ENCODE measurements around the gene SH3RF3.

SH3RF3 gene

DNA sequence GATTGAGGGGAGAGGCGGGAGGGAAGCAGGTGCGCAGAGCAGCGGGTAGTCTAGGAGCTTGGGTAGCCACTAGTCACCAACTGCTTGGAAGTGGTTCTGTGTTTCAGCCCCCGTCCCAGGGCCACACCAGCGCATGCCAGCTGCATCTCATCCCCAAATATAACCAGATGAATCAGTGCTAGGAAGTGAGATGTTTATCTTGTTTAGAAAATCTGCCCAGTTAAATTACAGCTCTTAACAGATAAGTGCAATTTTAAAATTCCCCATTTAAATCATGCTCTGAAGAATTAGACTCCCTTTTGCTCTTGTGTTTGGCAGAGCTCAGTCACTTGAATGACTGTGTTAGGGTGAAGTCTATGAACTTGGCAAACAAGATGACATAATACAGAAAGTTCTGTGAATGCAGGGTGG, 291.0 kb downstream of the SH3RF3 start:
- no peak for DNase-seq (ENCODE audit: low read depth)

DNA sequence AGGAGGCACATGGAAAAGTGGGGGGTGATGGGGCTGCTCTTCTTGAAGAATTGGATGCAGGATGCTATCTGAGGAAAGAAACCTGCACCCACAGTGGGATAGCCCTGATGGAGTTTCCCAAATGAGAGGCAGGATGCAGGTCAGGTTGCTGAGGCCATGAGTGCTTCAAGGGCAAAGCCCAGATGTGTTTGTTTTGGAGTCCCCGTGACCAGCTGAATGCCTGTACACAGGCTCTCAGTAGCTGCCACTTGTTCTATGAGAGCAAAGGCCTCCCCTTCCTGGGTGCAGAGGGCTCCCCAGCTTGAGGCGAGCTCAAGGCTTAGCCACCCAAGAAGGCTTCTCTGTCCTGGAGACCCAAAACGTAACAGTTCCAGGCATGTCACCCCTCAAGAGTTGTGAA, 292.1 kb downstream of the SH3RF3 start:
- DNase-seq (ENCODE audit: low read depth), result no peak

DNA sequence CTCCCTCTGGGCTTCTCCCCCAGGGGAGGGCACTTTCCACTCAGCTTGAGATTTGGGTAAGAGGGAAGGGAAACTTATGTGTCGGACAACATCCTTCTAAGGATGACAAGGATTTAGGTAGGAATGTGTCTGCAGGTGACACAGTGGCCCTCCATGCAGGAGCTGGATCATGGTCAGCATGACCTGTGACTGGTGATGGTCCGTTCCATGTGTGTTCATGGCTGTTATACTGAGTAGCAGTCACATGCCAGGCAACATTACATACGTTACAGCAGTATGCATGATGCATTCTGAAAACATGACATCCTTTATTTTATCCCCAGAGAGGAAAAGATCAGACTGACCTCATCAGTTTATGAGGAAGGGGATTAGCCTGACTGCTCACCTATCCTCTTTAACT, 292.6 kb downstream of the SH3RF3 start:
- DNase-seq (ENCODE audit: low read depth), result no peak

DNA sequence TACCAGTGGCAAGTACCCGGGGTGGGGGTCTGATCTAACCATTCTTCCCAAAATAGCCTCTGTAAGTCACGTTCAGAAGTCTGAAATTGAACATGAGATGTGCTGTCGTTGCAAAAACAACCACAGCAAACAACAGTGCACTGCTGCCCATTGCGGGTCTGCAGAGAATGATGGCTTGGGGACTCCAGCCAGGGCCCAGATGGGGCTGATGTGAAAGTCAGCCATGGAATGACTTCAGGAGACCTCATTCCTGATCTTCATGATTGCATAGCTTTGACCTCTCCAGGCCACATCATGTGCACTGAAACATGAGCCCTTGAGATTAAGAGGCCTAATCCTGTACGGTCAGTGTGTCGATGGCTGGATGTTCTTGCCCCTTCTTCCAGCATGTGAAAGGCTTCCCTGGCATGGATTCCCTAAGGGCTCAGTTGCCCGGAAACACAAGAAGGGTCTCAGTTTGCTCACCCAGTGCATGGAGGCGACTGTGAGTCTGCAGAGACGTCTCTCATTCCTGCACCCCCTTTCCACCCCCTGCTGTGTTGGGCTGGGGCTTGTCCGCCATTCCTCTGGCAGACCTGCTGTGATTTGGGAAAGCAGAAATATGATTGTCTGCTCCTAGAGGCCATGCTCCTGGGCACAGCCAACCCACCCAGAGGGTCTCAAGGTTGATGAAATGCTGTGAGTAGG, 293.2 kb downstream of the SH3RF3 start:
- no peak for DNase-seq (ENCODE audit: low read depth)

DNA sequence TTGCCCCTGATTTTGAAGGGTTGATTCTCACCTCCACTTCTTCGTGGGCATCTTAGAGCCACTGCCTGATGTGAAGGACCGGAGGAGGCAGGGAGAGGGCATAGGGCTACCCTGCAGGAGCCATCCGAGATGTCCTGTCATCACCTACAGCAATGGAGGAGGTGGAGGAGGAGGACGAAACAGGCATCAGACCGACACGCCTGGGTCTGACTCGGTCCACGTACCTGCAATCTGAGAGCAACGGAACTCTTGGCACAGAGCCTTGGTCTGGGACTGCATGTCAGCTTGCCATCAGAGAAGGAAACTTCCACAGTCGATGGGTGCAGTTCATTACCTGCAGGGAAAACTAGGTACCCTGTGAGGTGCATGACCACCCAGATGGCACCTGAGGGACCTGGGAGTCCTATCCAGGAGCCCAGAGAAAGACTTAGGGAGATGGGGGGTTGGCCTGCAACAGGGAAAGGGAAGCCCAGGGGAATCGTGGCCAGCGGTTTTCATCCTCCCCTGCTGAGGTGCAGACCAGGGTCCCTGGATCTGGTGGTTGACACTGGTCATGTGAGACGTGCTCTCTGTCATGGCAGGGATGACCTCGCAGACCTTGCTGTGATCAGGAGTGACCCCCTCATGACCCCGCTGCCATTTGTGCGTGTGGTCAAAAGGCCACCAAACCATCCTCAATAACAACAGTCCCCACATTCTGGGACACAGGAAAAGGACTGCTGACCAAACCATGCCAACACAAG, 293.9 kb downstream of the SH3RF3 start:
- no peak for DNase-seq (ENCODE audit: low read depth)

DNA sequence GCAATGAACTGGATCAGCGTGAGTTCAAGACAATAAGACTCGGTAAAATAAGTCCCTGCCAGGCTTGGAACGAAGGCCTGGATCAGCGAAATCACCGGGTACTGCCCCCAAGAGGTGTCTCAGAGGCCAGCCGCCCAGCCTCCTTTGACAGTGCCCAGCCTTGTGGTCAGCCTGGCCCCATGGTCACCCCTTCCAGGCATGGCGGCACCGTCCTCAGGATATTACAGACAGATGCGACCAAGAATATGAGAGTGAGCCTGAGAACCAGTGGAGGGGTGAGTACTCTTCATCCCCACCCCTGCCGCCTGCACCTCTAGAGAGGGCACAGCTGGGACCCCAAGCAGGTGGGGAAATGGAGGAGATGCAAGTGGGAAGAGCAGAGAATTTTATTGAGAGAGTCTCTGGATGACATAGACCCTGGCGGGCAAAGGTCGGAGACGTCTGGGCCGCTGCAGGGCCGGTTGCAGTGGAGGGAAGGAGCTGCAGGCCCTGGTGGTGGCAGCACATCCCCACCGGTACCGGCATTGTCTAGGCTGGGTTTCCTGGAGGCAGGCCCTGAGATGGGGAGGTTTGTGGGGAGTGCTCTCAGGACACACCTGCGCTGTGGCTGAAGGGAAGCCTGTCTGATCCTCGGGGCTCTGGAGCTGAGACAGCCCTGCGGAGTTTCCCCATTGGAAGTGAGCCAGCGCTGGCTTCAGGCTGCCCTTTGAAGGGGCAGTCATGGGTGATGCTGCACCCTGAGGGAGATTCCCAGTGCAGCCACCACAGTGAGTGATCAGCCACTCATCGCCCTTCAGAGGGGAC, 294.8 kb downstream of the SH3RF3 start:
- DNase-seq (ENCODE audit: low read depth), result no peak

DNA sequence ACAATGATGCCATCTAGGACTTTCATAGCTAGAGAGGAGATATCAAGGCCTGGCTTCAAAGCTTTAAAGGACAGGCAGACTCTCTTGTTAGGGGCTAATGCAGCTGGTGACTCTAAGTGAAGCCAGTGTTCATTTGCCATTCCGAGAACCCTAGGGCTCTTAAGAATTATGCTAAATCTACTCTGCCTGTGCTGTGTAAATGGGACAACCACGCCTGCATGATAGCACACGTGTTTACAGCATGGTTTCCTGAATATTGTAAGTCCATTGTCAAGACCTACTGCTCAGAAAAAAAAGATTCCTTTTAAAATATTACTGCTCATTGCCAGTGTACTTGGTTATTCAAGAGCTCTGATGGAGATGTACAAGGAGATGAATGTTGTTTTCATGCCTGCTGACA, 296.4 kb downstream of the SH3RF3 start:
- no peak for DNase-seq (ENCODE audit: low read depth)

DNA sequence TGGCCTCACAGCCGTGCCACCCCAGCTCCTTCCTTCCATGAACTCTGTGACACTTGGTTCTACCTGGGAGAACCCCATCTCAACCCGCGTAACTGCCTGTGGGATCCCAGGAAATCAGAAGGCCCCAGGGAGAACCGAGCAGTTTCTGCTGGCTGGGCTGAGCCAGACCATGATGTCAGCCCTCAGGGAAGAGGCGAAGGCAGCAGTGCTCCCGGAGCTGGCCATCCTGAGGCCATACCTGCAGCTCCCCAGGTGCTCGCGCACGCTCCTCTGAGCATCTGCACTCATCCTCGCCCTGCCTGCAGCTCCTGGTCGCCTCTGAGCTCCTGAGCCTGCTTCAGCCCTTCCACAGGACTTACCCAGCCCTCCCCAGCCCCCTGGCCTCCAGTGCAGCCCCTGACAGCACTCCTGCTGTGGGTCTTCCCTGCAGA, 298.7 kb downstream of the SH3RF3 start:
- DNase-seq (ENCODE audit: low read depth), result no peak

DNA sequence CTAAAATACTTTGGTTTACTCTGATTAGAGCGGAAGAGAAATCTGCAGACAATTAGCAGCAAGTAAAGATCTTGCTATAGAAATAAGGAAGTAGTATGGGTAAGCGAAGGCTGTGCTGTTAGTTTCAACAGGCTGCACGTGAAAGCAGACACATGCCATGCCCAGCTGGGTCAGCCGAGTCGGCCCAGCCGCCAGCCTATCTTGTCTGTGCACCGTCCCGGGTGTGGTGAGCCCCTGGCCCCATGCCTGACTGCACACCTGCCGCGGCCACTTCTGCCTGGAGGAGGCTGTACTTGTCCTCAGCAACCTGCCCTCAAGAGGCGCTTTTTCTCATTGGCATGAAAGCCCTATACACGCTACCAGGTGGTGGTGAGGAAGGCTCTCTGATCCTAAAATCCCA, 299.3 kb downstream of the SH3RF3 start:
- DNase-seq (ENCODE audit: low read depth), result no peak

DNA sequence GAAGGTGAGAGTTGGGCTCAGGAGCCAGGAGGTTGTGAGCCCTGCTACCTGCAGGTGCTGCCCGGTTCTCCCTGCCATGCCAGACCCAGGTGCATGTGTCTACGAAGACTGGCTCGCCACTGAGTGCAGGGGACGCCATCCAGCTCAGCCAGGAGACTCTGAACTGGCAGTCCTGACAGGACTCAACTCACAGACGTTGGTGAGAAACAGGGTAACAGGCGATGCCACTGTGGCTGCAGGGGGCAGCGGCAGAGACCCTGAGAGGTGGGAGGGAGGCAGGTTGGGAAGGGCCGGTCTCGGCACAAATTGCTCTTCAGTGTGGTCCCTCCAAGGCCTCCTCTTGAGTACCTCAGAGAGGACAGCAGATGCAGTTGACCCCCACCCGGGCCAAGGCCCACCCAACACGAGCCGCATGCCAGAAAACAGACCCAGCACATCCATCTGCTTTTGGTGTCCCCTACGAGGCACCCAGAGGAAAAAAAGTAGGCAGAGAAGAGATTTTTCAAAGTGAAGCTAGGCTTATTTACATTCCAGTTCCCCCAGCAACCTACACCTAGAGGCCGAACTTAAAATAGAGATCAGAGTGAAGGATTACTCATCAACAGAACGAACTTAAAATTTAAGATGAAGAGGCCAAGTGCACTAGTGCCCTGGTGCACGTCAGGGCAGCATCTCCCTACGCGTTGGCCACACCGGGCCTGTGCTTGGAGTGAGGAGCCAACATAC, 300.0 kb downstream of the SH3RF3 start:
- no peak for DNase-seq (ENCODE audit: low read depth)

DNA sequence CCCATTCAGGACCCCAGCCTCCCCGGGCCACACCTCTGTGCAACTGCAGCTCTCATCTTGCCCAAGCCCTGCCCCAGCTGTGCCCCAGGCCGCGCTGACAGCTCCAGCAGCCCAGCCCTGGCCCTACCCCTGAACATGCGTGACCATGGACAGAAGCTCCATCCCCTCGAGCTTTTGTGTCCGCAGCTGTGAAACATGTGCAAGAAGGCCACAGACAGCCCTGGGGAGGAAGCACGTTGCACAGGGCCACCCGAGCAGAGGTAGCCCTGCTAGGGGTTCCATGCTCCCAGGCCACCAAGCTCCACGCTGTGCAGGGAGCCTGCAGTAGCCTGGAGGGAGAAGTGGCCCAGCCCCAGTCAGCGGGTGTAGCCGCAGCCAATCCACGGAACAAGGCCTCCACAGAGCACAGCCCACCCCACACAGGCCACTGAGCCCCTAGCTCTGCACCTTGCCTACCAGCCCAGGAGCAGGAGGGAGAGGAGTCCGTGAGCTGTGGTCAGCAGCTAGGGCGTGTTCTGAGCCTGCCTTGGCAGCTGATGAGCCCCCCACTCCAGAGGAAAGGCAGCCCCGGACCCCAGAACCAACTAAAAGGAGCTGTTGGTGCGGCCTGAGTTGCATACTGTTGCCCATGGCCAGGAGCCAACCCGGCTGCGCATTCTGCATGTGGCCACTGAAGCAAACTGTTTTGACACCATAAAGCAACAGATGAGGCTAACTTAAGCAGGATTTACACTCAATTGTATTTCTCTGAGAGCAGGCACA, 300.7 kb downstream of the SH3RF3 start:
- no peak for DNase-seq (ENCODE audit: low read depth)

DNA sequence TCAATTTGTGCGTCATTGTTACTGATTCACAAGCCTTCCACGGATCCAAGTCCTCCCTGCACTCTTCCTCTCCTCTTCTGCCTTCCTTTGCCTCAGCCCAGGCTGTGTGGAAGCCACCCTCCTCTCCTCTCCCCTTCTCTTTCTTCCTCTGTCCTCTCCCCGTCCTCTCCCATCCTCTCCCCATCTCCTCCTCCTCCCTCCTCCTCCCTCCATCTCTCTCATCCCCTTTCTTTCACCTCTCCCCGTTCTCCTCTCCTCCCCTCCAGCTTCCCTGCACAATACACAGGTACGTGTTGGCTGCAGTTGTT, 301.3 kb downstream of the SH3RF3 start:
- DNase-seq (ENCODE audit: low read depth), result no peak

DNA sequence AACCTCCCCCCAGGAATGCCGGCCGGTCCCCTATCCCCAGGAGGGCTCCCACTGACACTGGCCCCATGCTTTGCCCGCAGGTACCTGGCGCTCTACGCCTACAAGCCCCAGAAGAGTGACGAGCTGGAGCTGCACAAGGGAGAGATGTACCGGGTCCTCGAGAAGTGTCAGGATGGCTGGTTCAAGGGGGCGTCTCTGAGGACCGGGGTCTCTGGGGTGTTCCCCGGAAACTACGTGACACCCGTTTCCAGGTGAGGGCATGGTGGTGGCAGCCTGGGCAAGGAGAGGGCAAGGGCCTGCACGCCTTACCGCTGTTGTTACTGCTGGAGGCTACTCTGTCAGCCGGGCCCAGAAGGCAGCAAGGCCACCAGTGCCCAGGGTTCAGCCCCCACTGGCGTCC, 303.4 kb downstream of the SH3RF3 start:
- no peak for DNase-seq (ENCODE audit: low read depth)

DNA sequence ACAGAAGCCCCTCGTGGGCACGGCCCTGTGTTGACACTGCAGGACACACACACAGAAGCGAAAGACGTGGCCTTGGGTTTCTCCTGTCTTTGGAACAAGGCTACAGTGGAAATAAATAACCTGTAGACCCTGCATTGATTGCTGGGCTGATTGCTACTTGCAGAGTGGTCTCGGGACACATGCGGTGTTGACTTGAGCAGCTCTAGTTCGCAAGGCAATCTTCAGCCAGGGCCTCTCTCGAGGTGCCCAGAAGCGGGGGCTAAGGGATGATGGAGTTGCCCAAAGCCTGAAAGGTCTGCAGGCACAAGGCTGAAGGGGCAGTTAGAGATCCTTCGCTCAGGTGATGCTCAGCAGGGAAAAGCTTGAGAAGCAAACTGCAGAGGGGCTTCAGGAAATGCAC, 304.5 kb downstream of the SH3RF3 start:
- DNase-seq (ENCODE audit: low read depth), result no peak

DNA sequence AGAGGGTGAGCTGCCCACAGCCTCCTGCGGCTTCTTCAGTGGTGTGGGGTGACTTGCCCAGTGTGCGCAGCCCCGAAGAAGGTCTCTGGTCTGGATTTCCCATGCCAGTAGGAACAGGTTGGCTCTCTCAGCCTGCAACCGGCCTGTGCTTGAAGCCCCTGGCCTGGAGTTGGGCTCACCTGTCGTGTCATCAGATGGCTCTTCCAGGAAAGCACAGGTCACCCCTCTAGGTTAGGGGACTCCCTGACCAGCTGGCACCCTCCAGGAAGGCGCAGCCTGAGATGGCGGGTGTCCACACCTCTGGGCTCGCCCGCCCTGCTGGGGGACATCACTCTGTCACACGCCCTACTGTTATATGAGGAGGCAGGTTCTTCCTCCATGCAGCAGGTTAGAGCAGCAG, 304.9 kb downstream of the SH3RF3 start:
- no peak for DNase-seq (ENCODE audit: low read depth)

DNA sequence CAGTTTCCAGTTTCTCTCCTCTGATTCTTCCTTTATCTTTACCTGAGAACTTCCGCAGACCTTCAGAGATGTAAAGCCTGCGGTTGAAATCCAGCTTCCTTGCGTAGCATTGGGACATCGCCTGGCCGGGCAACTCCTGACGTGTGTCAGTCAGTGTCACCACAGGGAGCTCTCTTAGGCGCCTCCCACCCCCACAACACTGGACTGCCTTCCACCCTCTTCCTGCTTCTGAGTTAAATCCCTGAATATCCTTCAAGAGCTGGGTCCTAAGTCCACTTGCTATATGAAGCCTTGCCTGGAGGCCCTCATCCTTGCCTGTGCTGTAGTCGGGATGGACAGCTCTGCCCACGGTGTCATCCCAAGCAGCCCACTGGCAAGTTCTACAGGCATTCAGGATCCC, 305.3 kb downstream of the SH3RF3 start:
- no peak for DNase-seq (ENCODE audit: low read depth)

DNA sequence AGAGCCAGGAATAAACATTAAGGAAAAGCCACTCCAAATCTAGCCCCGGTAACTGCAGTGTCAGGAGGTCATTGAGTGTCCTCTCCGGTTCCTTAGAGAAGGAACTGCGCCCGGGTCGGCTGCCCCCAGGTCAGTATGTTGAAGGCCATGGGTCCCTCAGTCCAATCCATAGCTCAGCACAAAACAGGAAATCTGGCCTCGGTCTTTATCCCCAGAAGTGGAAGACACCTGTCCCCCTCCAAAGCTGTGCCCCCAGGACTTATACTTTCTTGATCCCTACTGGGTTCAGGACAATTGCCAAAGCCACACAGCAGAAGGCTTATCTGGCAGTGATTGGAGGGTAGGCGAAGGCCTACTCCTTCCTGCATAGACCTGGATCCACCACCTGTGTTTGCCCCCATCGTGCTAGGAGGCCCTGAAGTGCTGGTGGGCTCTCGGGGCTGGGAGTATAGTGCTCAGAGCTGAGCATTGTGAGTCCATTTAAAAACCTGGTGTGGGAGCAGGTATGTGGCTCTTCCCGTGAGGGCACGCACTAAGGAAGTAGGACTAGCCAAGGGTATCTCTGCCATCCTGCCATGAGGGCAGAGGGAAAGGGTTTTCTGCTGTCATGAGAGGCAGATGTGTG, 306.2 kb downstream of the SH3RF3 start:
- DNase-seq (ENCODE audit: low read depth), result no peak

DNA sequence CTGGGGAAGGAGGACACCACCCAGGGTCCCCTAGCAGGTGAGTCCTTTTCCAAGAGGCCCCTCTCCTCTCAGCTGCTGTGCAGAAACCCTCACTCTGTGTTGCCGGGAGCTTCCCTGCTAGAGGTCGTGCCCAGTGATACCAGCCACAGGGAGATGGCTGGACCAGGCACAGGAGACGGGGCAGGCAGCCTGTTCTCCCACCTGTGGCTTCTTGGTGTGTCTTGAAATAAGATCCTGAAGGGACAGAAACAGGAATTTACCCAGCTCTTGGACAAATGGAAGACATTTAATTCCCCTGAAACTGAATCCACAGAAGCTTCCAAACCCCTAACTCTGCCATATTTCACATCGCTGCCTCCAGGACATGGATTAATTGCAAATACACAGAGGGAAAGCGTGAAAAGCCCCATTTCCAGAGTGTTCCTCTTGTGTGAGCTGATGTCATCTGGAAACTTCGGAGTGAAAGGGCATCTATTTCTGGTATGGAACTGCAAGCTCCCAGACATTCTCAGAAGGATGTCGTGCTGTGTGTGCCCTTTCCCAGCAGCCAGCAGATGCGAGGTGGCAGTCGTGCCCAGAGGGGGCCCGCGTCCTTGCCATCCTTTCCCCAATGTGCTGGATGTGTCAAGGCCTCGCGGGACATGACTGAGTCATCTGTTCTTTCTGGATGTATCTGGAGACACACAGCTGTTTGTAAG, 307.0 kb downstream of the SH3RF3 start:
- DNase-seq (ENCODE audit: low read depth), result peak; percentile 90

DNA sequence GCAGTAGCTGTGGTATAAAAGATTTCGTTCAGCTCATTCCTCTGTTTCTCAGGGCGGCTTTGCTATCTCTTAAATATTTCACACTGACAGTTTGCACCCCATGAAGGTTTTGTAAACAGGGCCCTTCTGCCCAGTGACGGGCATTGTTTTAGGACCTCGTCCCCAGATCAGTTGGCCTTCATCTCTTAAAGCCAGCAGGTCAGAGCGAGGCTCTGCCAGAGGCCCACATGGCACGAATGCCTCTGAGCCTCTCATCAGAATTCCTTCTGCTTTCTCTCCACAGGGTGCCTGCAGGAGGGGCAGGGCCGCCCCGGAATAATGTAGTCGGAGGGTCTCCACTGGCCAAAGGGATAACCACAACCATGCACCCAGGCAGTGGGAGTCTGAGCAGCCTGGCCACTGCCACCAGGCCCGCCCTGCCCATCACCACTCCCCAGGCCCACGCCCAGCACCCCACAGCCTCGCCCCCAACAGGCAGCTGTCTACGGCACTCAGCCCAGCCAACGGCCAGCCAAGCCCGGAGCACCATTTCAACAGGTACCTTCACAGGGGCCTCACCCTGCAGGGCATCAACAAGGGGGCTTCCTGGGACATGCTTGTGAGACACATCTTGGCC, 307.7 kb downstream of the SH3RF3 start:
- no peak for DNase-seq (ENCODE audit: low read depth)

Data from fibroblast of gingiva (primary cell).